H1 (cell line): ENCODE data around the gene GPC3. TPM values are rescaled to one million over a fixed set of nuclear protein-coding genes. Genes with fewer than 3 reads are reported as not detected.

ENCODE experiments used
- CTCF ChIA-PET: fragments of 300-600 bp; sonication (Branson Sonifier 250); formaldehyde crosslinking; loops from one replicate; lab custom pipeline; 2021; ENCODE audit not compliant: partially characterized antibody; lab: Charles Lee
- POLR2A ChIA-PET: fragments of 300-600 bp; sonication (Branson Sonifier 250); formaldehyde crosslinking; loops from one replicate; lab custom pipeline; 2021; ENCODE audit warnings: inconsistent platforms; ENCODE audit not compliant: partially characterized antibody; lab: Charles Lee
- DNase-seq, 2 experiments: peaks; one replicate each; pipeline versions ENCODE4 v3.0.0 to v3.0.0-alpha.2; 2010 to 2022; ENCODE audit warnings: low spot score in 2 of 2, low read depth in 1 of 2, mixed read lengths in 1 of 2
- FAIRE-seq: peaks from 2 replicates; lab custom pipeline; 2011; peaks lifted over from hg19 to GRCh38; lab: Jason Lieb, UNC
- H2AFZ ChIP-seq: 2 replicates; pipeline ENCODE4 v1.8.1; 2012; ENCODE audit warnings: low read length, inconsistent platforms
- H2AK5ac ChIP-seq: 2 replicates; pipeline ENCODE4 v1.6.1; 2013; ENCODE audit warnings: low read depth, low read length
- H2BK120ac ChIP-seq: replicated peaks from 2 replicates; pipeline ENCODE3; 2013; ENCODE audit warnings: low read depth, low read length, inconsistent platforms
- H2BK12ac ChIP-seq: 2 replicates; pipeline ENCODE4 v1.6.1; 2013; ENCODE audit warnings: low read depth, low read length
- H2BK15ac ChIP-seq: 2 replicates; pipeline ENCODE4 v1.6.1; 2013; ENCODE audit warnings: low read length
- H2BK20ac ChIP-seq: 2 replicates; pipeline ENCODE4 v1.6.1; 2013; ENCODE audit warnings: low read length
- H2BK5ac ChIP-seq: 2 replicates; pipeline ENCODE4 v1.6.1; 2013; ENCODE audit warnings: low read depth, low read length
- H3K14ac ChIP-seq: 2 replicates; pipeline ENCODE4 v1.6.1; 2013; ENCODE audit warnings: inconsistent platforms; ENCODE audit not compliant: insufficient read length
- H3K18ac ChIP-seq: 2 replicates; pipeline ENCODE4 v1.6.1; 2013; ENCODE audit warnings: low read length; ENCODE audit errors: extremely low read depth
- H3K23ac ChIP-seq: 2 replicates; pipeline ENCODE4 v1.6.1; 2013; ENCODE audit warnings: inconsistent platforms; ENCODE audit not compliant: insufficient read length
- H3K23me2 ChIP-seq: 2 replicates; pipeline ENCODE4 v1.6.1; 2013; ENCODE audit warnings: low read depth, low read length
- H3K27ac ChIP-seq: 2 replicates; pipeline ENCODE4 v1.6.1; 2011; ENCODE audit warnings: low read depth, low read length, inconsistent platforms
- H3K27me3 ChIP-seq, 4 experiments: replicated peaks in 1 of 4; 1 replicate in 1 of 4; 2 replicates in 3 of 4; pipeline versions ENCODE4 v1.6.1 to v1.8.1; 2011 to 2013; ENCODE audit warnings: low read length in 3 of 4, mild to moderate bottlenecking in 3 of 4, inconsistent platforms in 2 of 4, mixed read lengths in 2 of 4, moderate library complexity in 1 of 4; ENCODE audit not compliant: control insufficient read depth in 3 of 4, insufficient read depth in 3 of 4; ENCODE audit errors: extremely low read depth in 1 of 4
- H3K36me3 ChIP-seq, 4 experiments: 2 replicates each; pipeline versions ENCODE4 v1.6.1 to v1.8.1; 2011 to 2013; ENCODE audit warnings: mild to moderate bottlenecking in 4 of 4, low read length in 3 of 4, moderate library complexity in 2 of 4, control low read depth in 1 of 4, inconsistent platforms in 1 of 4; ENCODE audit not compliant: insufficient read depth in 4 of 4, control insufficient read depth in 2 of 4
- H3K4ac ChIP-seq: replicated peaks from 2 replicates; pipeline ENCODE3; 2013; ENCODE audit warnings: low read length, low read depth, mixed read lengths, inconsistent platforms; ENCODE audit not compliant: insufficient read length
- H3K4me1 ChIP-seq, 4 experiments: replicated peaks in 1 of 4; 1 replicate in 1 of 4; 2 replicates in 3 of 4; pipeline versions ENCODE4 v1.6.1 to v1.8.1; 2011 to 2013; ENCODE audit warnings: low read length in 3 of 4, inconsistent platforms in 2 of 4, mixed read lengths in 1 of 4; ENCODE audit not compliant: insufficient read depth in 4 of 4, control insufficient read depth in 3 of 4
- H3K4me2 ChIP-seq, 2 experiments: 2 replicates each; pipeline versions ENCODE4 v1.6.1 to v1.8.1; 2011 to 2013; ENCODE audit warnings: low read depth in 2 of 2, low read length in 2 of 2, control low read depth in 1 of 2, inconsistent platforms in 1 of 2, mild to moderate bottlenecking in 1 of 2; ENCODE audit not compliant: insufficient read depth in 1 of 2
- H3K4me3 ChIP-seq, 4 experiments: fragments of 200-600, 300-600 bp in 1 of 4; sonication (generic), shearing (Covaris generic), sonication (Bioruptor Twin) in 1 of 4; 2 replicates each; pipeline versions ENCODE4 v1.5.1 to v1.8.1; 2011 to 2016; ENCODE audit warnings: low read length in 4 of 4, low read depth in 3 of 4, control low read depth in 2 of 4, inconsistent platforms in 2 of 4, mild to moderate bottlenecking in 2 of 4, mixed read lengths in 1 of 4, moderate library complexity in 1 of 4; ENCODE audit not compliant: insufficient read depth in 2 of 4; ENCODE audit errors: extremely low read depth in 1 of 4
- H3K56ac ChIP-seq: replicated peaks from 2 replicates; pipeline ENCODE3; 2013; ENCODE audit warnings: low read depth, mild to moderate bottlenecking, mixed read lengths, low read length, inconsistent platforms; ENCODE audit not compliant: insufficient read length
- H3K79me1 ChIP-seq: 2 replicates; pipeline ENCODE4 v1.6.1; 2013; ENCODE audit warnings: low read depth, low read length, control low read depth
- H3K79me2 ChIP-seq, 2 experiments: 2 replicates each; pipeline versions ENCODE4 v1.6.1 to v1.8.1; 2012 to 2013; ENCODE audit warnings: low read length in 2 of 2, mild to moderate bottlenecking in 2 of 2, inconsistent platforms in 1 of 2; ENCODE audit not compliant: insufficient read depth in 2 of 2, control insufficient read depth in 1 of 2
- H3K9ac ChIP-seq, 4 experiments: replicated peaks in 1 of 4; 1 replicate in 1 of 4; 2 replicates in 3 of 4; pipeline versions ENCODE4 v1.6.1 to v1.8.1; 2011 to 2013; ENCODE audit warnings: low read depth in 3 of 4, low read length in 3 of 4, control low read depth in 2 of 4, mild to moderate bottlenecking in 2 of 4, moderate library complexity in 2 of 4, inconsistent platforms in 1 of 4; ENCODE audit errors: extremely low read depth in 1 of 4
- H3K9me3 ChIP-seq, 2 experiments: 2 replicates each; pipeline versions ENCODE4 v1.6.1 to v1.8.1; 2012 to 2013; ENCODE audit warnings: mild to moderate bottlenecking in 2 of 2, moderate library complexity in 2 of 2, control low read depth in 1 of 2, inconsistent platforms in 1 of 2, low read depth in 1 of 2, low read length in 1 of 2, mixed read lengths in 1 of 2; ENCODE audit not compliant: insufficient read depth in 2 of 2
- H4K20me1 ChIP-seq, 2 experiments: replicated peaks in 1 of 2; 2 replicates each; pipeline versions ENCODE3 to v1.8.1; 2011 to 2013; ENCODE audit warnings: inconsistent platforms in 2 of 2, low read length in 2 of 2, mild to moderate bottlenecking in 1 of 2; ENCODE audit not compliant: insufficient read depth in 2 of 2, control insufficient read depth in 1 of 2
- H4K5ac ChIP-seq: 2 replicates; pipeline ENCODE4 v1.6.1; 2013; ENCODE audit warnings: low read length, low read depth, mixed read lengths, inconsistent platforms; ENCODE audit not compliant: insufficient read length
- H4K8ac ChIP-seq: 2 replicates; pipeline ENCODE4 v1.8.0; 2013; ENCODE audit warnings: mild to moderate bottlenecking, moderate library complexity, low read length, inconsistent platforms; ENCODE audit not compliant: insufficient read depth; ENCODE audit errors: extremely low read depth
- H4K91ac ChIP-seq: replicated peaks from 2 replicates; pipeline ENCODE3; 2013; ENCODE audit warnings: low read length, mixed read lengths, inconsistent platforms; ENCODE audit not compliant: insufficient read length
- CHD1 ChIP-seq: IDR thresholded peaks from 2 replicates; pipeline ENCODE4 v1.6.1; 2012; ENCODE audit warnings: low read depth, low read length, improper control_type of control experiment
- EP300 ChIP-seq, 2 experiments: IDR thresholded peaks; 1 replicate in 1 of 2; 2 replicates in 1 of 2; pipeline ENCODE4 v1.6.1; 2011 to 2012; ENCODE audit warnings: low read depth in 2 of 2, low read length in 2 of 2, mild to moderate bottlenecking in 2 of 2, borderline replicate concordance in 1 of 2, inconsistent platforms in 1 of 2, moderate library complexity in 1 of 2
- TAF1 ChIP-seq: IDR thresholded peaks from 2 replicates; pipeline ENCODE4 v1.6.1; 2011; ENCODE audit warnings: mild to moderate bottlenecking, low read depth, low read length
- WGBS, 2 experiments: shearing (Covaris generic) in 1 of 2; methylation state at CpG; one replicate each; pipeline versions ENCODE4 v1.1.6 to v1.1.7; 2013 to 2015; ENCODE audit warnings: low lambda C conversion rate in 2 of 2, mixed read lengths in 2 of 2, inconsistent platforms in 1 of 2, low coverage in 1 of 2, missing lambda C conversion rate in 1 of 2; ENCODE audit not compliant: insufficient replicate concordance in 2 of 2, insufficient coverage in 1 of 2, insufficient read length in 1 of 2; ENCODE audit errors: extremely low coverage in 1 of 2, missing lambda C conversion rate in 1 of 2; 5-methylcytosine and 5-hydroxymethylcytosine counted together
- polyA plus RNA-seq, 7 experiments: library from polyadenylated mRNA; depleted of rRNA in 3 of 7; stranded (reverse) in 5 of 7; unstranded in 2 of 7; fragments of >200 nt in 5 of 7; fragments of 200-250 nt in 2 of 7; gene quantifications; 1 replicate in 5 of 7; 2 replicates in 1 of 7; 4 replicates in 1 of 7; pipeline versions ENCODE4 v1.2.1 to v1.2.3, GENCODE V29; 2011 to 2013; ENCODE audit warnings: missing spikeins in 2 of 7, mixed read lengths in 2 of 7
- total RNA-seq: library from RNA; stranded (reverse); fragmentation: NEBNext Ultra II Directional; extraction: Animal tissue kit (Norgen Biotek cat#: 25700); gene quantifications from 2 replicates; pipeline ENCODE4 v1.2.1, GENCODE V29; 2021

Gene GPC3
- total and polyA plus RNA-seq, 2 of the 8 experiments (the other 6 are each of a cell fraction or from before 2014, with no cell fraction given): 64.8 to 71.9 TPM

DNA sequence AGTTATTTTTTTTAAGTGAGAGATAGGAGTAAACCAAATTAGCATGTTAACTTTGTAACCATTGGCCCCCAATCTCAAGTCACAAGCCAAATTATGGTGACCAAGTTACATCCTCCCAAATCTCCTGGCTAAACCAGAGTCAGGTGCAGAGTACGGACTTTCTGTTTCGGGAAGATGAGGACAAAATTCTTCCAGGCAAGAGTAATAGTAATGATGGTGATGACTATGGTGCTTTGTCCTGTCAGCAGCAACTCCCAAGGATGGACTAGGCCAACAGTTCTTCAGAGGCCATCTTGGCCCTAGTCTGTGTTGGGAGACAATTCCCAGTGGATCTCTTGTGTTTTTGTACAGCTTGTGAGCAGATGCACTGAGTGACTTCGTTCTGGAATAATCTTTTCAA is 148.8 kb downstream of the GPC3 start:
- CTCF ChIA-PET: interaction anchor here (1.4 to 2.2 kb wide), 2 partner anchors 17 to 43 kb away, joined by 4 to 8 read pairs; no protein-coding TSS in a partner anchor
- 97% methylated on average over 3 of the region's 3 CpGs; no CpG with 5 or more reads in 1 of the 2 experiments for WGBS, 2 experiments

More for the DNA sequence above, 148.8 kb downstream of the GPC3 start:
- DNase-seq: no peak
- no peak for FAIRE-seq
- H4K91ac ChIP-seq: no peak overlapping the region
- no peaks in the 10 kb centered on the region for H3K79me2 ChIP-seq
- H2BK5ac ChIP-seq: no peak overlapping the region
- no peak overlapping the region for H3K23ac ChIP-seq
- no peak overlapping the region for H3K4ac ChIP-seq
- H3K23me2 ChIP-seq: no peaks in the 10 kb centered on the region
- H3K4me1 ChIP-seq: no peaks in the 10 kb centered on the region; a peak in 2 of 7 replicates
- H3K27ac ChIP-seq: no peak overlapping the region
- no peak overlapping the region for H2AFZ ChIP-seq
- H2BK15ac ChIP-seq: no peak overlapping the region
- no peaks in the 10 kb centered on the region for H3K36me3 ChIP-seq
- no peak overlapping the region for H2BK12ac ChIP-seq
- no peak overlapping the region for H4K8ac ChIP-seq
- no peak overlapping the region for H3K14ac ChIP-seq
- no peak overlapping the region for H2BK120ac ChIP-seq
- H4K20me1 ChIP-seq: peaks cover 0 to 1% of the 10 kb centered on the region in 2 experiments
- H3K18ac ChIP-seq: no peak overlapping the region
- H3K79me1 ChIP-seq: no peaks in the 10 kb centered on the region
- no peak overlapping the region for H3K4me3 ChIP-seq
- H2AK5ac ChIP-seq: no peak overlapping the region
- no peak overlapping the region for H3K4me2 ChIP-seq
- H3K56ac ChIP-seq: no peak overlapping the region
- H3K9ac ChIP-seq: no peak overlapping the region
- POLR2A ChIA-PET: no interaction called here
- H2BK20ac ChIP-seq: no peak overlapping the region
- no peak for TF ChIP-seq CHD1
- no peak for TF ChIP-seq TAF1
- no peak for TF ChIP-seq EP300 (IDR thresholded peaks at IDR 0.05; ENCODE audit: borderline replicate concordance in 1 of 2, low read depth in 2 of 2, low read length in 2 of 2)
- no peaks in the 10 kb centered on the region for H3K9me3 ChIP-seq
- no peak overlapping the region for H4K5ac ChIP-seq
- H3K27me3 ChIP-seq: no peaks in the 10 kb centered on the region
